Fibroblast of upper back skin (primary cell): Measurements from ENCODE around the gene C5orf24.
"Not testable (repeated sequence)": the region's sequence is repeated elsewhere in the genome, so short reads cannot be mapped to it uniquely, and the experiment has no call there.

Experiments
- DNase-seq: peaks from one replicate; pipeline ENCODE4 v3.0.0-alpha.2; 2013

Gene C5orf24

DNA sequence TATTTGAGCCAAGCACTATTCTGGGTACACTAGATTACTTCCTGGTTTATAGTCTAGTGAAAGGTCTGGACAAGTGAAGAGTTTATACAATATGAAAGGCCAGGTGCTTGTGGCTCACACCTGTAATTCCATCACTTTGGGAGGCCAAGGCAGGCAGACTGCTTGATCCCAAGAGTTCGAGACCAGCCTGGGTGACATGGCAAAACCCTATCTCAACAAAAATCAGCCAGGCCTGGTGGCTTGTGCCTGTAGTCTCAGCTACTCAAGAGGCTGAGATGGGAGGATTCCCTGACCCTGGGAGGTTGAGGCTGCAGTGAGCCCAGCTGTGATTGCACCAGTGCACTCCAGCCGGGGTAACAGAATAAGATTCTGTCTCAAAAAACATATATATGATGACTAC is 18.9 kb downstream of the C5orf24 start:
- DNase-seq = no peak

- DNase-seq = no peak
These were observed 27.7 kb downstream of the C5orf24 start for GRCh38 chr5:134873494-134873893.

- DNase-seq = peak; percentile 86
These were observed 28.4 kb downstream of the C5orf24 start, which contains the start of gene TXNDC15 for GRCh38 chr5:134873987-134874830. TSS of gene TXNDC15 (plus strand) at chr5:134874371. CDS start at chr5:134874428, 57 bp downstream.

DNA sequence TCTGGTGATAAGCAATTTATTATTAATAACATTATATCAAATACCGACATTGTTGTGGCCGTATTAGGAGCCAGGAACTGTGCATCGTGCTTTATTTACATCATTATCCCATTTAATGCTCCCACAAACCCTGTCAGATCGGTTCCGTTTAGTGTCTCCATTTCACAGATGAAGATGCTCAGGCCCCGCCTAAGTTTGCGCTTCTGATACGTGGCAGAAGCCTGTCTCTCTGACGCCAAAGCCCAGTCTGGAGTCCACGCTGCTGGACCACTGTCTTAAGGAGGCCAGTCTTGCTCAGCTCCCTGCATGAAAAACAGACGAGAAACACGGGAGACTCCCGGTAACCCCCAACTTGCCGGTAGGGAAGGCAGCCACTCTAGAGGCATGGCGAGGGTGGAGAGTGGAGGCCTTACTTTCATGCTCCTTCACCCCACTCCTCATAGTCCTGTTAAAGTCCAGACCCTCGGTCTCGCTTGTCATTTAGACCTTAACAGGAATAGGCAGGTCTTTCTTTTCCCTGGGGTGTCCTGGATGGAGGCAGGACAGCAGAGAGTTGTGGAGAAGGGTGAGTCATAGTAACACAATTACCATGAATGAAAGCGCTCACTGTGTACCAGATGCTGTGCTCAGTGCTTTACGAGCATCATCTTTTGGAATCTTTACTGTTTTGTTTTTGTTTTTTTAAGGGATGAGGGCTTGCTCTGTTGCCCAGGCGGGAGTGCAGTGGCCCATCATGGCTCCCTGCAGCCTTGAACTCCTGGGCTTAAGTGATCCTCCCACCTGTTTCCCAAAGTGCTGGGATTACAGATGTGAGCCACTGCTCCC is 29.3 kb downstream of the C5orf24 start:
- peak; percentile 89 for DNase-seq

DNA sequence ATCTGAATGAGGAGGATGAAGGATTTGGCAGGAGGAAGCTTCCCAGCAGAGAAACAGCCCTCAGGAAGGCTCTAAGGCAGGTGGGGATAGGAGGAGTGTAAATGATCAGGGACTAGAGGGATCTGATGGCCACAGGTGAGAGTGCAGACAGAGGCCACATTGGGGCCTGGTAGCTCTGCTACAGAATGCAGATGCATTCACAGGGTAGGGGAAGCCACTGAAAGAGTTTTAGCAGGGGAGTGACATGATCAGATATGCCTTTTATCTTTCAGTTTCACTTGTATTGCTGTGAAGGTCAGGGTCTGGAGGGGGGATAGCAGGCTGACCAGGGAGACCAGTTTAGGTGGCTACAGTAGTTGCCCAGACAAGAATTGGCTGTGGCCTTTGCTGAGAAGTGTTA is 31.4 kb downstream of the C5orf24 start:
- no peak for DNase-seq

DNA sequence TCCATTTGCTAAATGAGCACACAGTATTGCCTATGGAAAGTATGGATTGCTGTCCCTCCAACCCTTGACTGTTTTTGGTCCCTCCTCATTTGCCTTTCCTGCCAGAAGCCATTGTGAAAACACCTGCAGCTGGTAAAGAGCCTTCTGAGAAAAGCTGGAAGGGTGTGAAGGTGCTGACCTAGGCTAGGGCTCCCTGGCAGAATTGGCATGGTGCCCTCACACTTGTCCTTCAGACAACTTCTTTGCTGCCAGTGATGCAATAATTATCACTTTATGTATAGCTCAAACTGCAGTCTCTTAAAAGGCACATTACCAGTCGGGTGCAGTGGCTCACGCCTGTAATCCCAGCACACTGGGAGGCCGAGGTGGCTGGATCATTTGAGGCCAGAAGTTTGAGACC is 32.6 kb downstream of the C5orf24 start:
- DNase-seq = no peak

GRCh38 chr5:134879456-134879855 is 33.7 kb downstream of the C5orf24 start:
- DNase-seq = no peak

GRCh38 chr5:134880937-134881336 is 35.2 kb downstream of the C5orf24 start:
- not testable (repeated sequence) for DNase-seq

DNA sequence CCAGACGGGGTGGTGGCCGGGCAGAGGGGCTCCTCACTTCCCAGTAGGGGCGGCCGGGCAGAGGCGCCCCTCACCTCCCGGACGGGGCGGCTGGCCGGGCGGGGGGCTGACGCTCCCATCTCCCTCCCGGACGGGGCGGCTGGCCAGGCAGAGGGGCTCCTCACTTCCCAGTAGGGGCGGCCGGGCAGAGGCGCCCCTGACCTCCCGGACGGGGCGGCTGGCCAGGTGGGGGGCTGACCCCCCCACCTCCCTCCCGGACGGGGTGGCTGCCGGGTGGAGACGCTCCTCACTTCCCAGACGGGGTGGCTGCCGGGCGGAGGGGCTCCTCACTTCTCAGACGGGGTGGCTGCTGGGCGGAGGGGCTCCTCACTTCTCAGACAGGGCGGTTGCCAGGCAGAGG is 35.9 kb downstream of the C5orf24 start:
- DNase-seq = not testable (repeated sequence)

- no peak for DNase-seq
These were observed 41.9 kb downstream of the C5orf24 start for GRCh38 chr5:134887593-134888159.

DNA sequence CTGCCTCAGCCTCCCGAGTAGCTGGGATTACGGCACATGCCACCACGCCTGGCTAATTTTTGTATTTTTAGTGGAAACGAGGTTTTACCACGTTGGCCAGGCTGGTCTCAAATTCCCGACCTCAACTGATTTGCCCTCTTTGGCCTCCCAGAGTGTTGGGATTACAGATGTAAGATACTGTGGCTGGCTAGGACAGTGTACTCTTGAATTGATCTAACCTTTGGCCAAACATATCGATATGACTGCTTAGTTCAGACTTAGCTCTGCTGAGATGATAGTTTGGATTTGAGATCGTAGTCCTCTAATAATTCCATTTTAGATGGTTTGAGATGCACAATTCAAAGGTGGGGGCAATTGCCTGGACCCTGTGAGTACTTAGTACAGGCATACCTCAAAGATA is 43.6 kb downstream of the C5orf24 start:
- no peak for DNase-seq

DNA sequence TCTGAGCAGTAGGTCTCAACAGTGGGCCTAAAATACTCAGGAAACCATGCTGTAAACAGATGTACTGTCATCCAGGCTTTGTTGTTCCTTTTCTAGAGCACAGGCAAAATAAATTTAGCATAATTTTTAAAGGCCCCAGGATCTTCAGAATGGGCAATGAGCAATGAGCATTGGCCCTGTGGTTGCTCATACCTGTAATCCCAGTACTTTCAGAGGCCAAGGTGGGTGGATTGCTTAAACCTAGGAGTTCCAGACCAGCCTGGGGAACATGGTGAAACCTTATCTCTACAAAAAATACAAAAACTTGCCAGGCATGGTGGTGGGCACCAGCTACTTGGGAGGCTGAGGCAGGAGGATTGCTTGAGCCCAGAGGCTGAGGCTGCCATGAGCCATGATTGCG is 45.7 kb downstream of the C5orf24 start:
- no peak for DNase-seq

DNA sequence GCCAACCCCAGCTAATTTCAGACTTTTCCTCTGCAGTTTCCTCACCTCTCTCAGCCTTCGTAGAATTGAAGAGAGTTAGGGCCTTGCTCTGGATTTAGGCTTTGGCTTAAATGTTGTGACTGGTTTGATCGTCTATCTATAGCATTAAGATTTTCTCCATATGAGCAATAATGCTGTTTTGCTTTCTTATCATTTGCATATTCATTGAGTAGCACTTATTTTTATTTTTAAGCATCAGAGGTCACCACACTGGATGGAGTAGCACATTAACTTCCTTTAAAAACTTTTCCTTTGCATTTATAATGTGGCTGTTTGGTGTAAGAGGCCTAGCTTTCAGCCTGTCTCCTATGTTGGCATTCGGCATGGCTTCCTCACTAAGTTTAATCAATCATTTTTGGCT is 46.5 kb downstream of the C5orf24 start:
- DNase-seq = no peak

- DNase-seq = no peak
These were observed 47.2 kb downstream of the C5orf24 start for GRCh38 chr5:134892926-134893325.

DNA sequence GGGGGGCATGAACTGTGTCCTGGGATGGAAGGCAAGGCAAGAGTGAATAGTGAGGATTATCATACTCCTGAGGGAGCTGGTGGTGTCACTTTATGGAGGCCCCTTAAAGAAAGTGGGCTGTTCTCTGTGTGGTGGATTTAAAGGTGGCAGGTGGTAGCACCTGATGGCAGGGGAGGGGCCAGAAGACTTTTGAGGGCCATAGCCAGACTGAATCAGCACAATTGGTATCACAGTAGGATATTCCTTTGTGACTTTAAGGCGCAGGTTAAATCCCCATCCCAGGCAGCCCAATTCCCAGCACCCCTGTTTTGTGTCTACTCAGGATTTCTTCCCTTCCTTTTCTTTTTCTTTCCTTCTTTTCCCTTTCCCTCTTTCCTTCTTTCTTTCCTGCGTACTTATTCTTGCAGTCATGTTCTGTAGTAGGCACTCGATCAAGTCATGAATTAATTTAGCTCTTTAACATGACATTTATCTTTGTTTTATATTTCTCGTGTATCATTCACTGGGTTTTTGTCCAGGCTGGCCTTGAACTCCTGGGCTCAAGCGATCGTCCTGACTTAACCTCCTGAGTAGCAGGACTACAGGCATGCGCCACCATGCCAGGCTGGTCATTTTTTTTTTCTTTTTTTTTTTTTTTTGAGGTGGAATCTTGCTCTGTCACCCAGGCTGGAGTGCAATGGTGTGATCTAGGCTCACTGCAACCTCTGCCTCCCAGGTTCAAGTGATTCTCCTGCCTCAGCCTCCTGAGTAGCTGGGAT is 48.2 kb downstream of the C5orf24 start:
- no peak for DNase-seq

GRCh38 chr5:134902071-134902801 is 56.5 kb downstream of the C5orf24 start:
- no peak for DNase-seq

- peak; percentile 85 for DNase-seq
These were observed 59.0 kb downstream of the C5orf24 start, which contains the start of gene PCBD2 for GRCh38 chr5:134904610-134905245. TSS of gene PCBD2 (plus strand) at chr5:134905131. CDS start at chr5:134905140, 9 bp downstream.

GRCh38 chr5:134905246-134905996 is 59.7 kb downstream of the C5orf24 start:
- peak; percentile 69 for DNase-seq

GRCh38 chr5:134906811-134907210 is 61.0 kb downstream of the C5orf24 start:
- no peak for DNase-seq
